WTC11 (cell line): ENCODE results near the gene RLIM.

ENCODE experiments used
- ATF3 ChIP-seq: sonication (generic); formaldehyde crosslinking; conservative IDR thresholded peaks from 2 replicates; pipeline ENCODE4 v1.8.1; 2022; ENCODE audit warnings: mild to moderate bottlenecking, missing genetic modification reagents
- CTCF ChIP-seq: fragments of 200-600 bp; IDR thresholded peaks from 2 replicates; pipeline ENCODE4 v1.8.0; 2022; ENCODE audit warnings: antibody characterized with exemption
- E2F1 ChIP-seq: sonication (generic); formaldehyde crosslinking; IDR thresholded peaks from 2 replicates; pipeline ENCODE4 v1.8.0; 2022; ENCODE audit warnings: mild to moderate bottlenecking, missing genetic modification reagents
- JUN ChIP-seq: sonication (generic); formaldehyde crosslinking; IDR thresholded peaks from 2 replicates; pipeline ENCODE4 v1.8.0; 2023; ENCODE audit warnings: mild to moderate bottlenecking, missing genetic modification reagents
- MAX ChIP-seq: sonication (generic); formaldehyde crosslinking; IDR thresholded peaks from 2 replicates; pipeline ENCODE4 v1.8.0; 2022; ENCODE audit warnings: mild to moderate bottlenecking, missing genetic modification reagents
- SMAD4 ChIP-seq: sonication (generic); formaldehyde crosslinking; IDR thresholded peaks from 2 replicates; pipeline ENCODE4 v1.8.0; 2022; ENCODE audit warnings: mild to moderate bottlenecking, missing genetic modification reagents
- TEAD4 ChIP-seq: sonication (generic); formaldehyde crosslinking; IDR thresholded peaks from 2 replicates; pipeline ENCODE4 v1.8.0; 2022; ENCODE audit warnings: mild to moderate bottlenecking, missing genetic modification reagents

- TF ChIP-seq JUN (CRISPR knock-in tag) (no peak), CTCF (no peak), E2F1 (CRISPR knock-in tag) (no peak), SMAD4 (no peak), TEAD4 (CRISPR knock-in tag) (no peak), ATF3 (CRISPR knock-in tag) (no peak), MAX (CRISPR knock-in tag) (no peak)
These were observed 7.6 kb downstream of the RLIM start for GRCh38 chrX:74606799-74607198.
